GM21576 (cell line): ENCODE data around the gene ZFX.
"Not testable (repeated sequence)": the region's sequence is repeated elsewhere in the genome, so short reads cannot be mapped to it uniquely, and the experiment has no call there.

Source experiments
- ATAC-seq: cut with Tn5 transposase; IDR thresholded peaks from one replicate; pipeline ENCODE4 v1.9.1; 2021; ENCODE audit warnings: mild to moderate bottlenecking, moderate library complexity; ENCODE audit not compliant: unreplicated experiment

The ZFX gene

GRCh38 chrX:24151513-24151912 lies 2.0 kb downstream of the ZFX start:
- ATAC-seq, result no peak

- ATAC-seq, result no peak
Measured at GRCh38 chrX:24153178-24153795, 3.8 kb downstream of the ZFX start.

GRCh38 chrX:24153796-24154189 lies 4.3 kb downstream of the ZFX start:
- no peak for ATAC-seq

- no peak for ATAC-seq
Measured at GRCh38 chrX:24154490-24155034, 5.0 kb downstream of the ZFX start.

GRCh38 chrX:24155747-24156146 lies 6.2 kb downstream of the ZFX start:
- ATAC-seq, result not testable (repeated sequence)

GRCh38 chrX:24156177-24156576 lies 6.6 kb downstream of the ZFX start:
- no peak for ATAC-seq

GRCh38 chrX:24158881-24159280 lies 9.4 kb downstream of the ZFX start:
- no peak for ATAC-seq

GRCh38 chrX:24166078-24166477 lies 16.5 kb downstream of the ZFX start:
- no peak for ATAC-seq

GRCh38 chrX:24167719-24168472 lies 18.4 kb downstream of the ZFX start:
- peak; percentile 41 for ATAC-seq

- peak; percentile 67 for ATAC-seq
Measured at GRCh38 chrX:24168807-24169206, 19.3 kb downstream of the ZFX start.

GRCh38 chrX:24169211-24169610 lies 19.7 kb downstream of the ZFX start:
- peak; percentile 83 for ATAC-seq

- ATAC-seq, result no peak
Measured at GRCh38 chrX:24173115-24173847, 23.8 kb downstream of the ZFX start.

- ATAC-seq, result no peak
Measured at GRCh38 chrX:24175276-24175675, 25.7 kb downstream of the ZFX start.

GRCh38 chrX:24178441-24178840 lies 28.9 kb downstream of the ZFX start:
- ATAC-seq, result no peak

GRCh38 chrX:24184018-24184417 lies 34.5 kb downstream of the ZFX start:
- ATAC-seq, result no peak

- ATAC-seq, result no peak
Measured at GRCh38 chrX:24186483-24186882, 37.0 kb downstream of the ZFX start.

- ATAC-seq, result no peak
Measured at GRCh38 chrX:24186986-24187385, 37.5 kb downstream of the ZFX start.

- ATAC-seq, result no peak
Measured at GRCh38 chrX:24189490-24189889, 40.0 kb downstream of the ZFX start.

- ATAC-seq, result no peak
Measured at GRCh38 chrX:24190500-24191156, 41.1 kb downstream of the ZFX start.

- ATAC-seq, result no peak
Measured at GRCh38 chrX:24196509-24196908, 47.0 kb downstream of the ZFX start.

GRCh38 chrX:24198101-24198500 lies 48.6 kb downstream of the ZFX start:
- no peak for ATAC-seq
